Colon (tissue), 2 donors: Measurements from ENCODE around the gene CPNE2.
"Not testable (repeated sequence)": the region's sequence is repeated elsewhere in the genome, so short reads cannot be mapped to it uniquely, and the experiment has no call there.

Source experiments
- FAIRE-seq: peaks from 2 replicates; lab custom pipeline; 2012; peaks lifted over from hg19 to GRCh38; lab: Jason Lieb, UNC
- donor health status: control.
- donor health status: control.

CPNE2 gene

GRCh38 chr16:57098188-57098841, 5.9 kb downstream of the CPNE2 start:
- FAIRE-seq = no peak

- not testable (repeated sequence) for FAIRE-seq
Observed at GRCh38 chr16:57099965-57100364, 7.6 kb downstream of the CPNE2 start.

GRCh38 chr16:57100445-57100844, 8.1 kb downstream of the CPNE2 start:
- FAIRE-seq = no peak

- FAIRE-seq = no peak
Observed at GRCh38 chr16:57102888-57103851, 10.8 kb downstream of the CPNE2 start.

GRCh38 chr16:57104706-57105105, 12.3 kb downstream of the CPNE2 start:
- FAIRE-seq = no peak

GRCh38 chr16:57105184-57105583, 12.8 kb downstream of the CPNE2 start:
- FAIRE-seq = no peak

- FAIRE-seq = no peak
Observed at GRCh38 chr16:57106767-57107166, 14.4 kb downstream of the CPNE2 start.

- no peak for FAIRE-seq
Observed at GRCh38 chr16:57107321-57107922, 15.0 kb downstream of the CPNE2 start.

- no peak for FAIRE-seq
Observed at GRCh38 chr16:57108432-57108831, 16.0 kb downstream of the CPNE2 start.

GRCh38 chr16:57109259-57110105, 17.1 kb downstream of the CPNE2 start:
- FAIRE-seq = not testable (repeated sequence)

- FAIRE-seq = no peak
Observed at GRCh38 chr16:57110937-57111336, 18.6 kb downstream of the CPNE2 start.

- no peak for FAIRE-seq
Observed at GRCh38 chr16:57111420-57111819, 19.0 kb downstream of the CPNE2 start.

- FAIRE-seq = no peak
Observed at GRCh38 chr16:57112403-57113041, 20.1 kb downstream of the CPNE2 start.

GRCh38 chr16:57113042-57113453, 20.7 kb downstream of the CPNE2 start:
- FAIRE-seq = no peak

GRCh38 chr16:57113664-57114063, 21.3 kb downstream of the CPNE2 start:
- no peak for FAIRE-seq

GRCh38 chr16:57115168-57115513, 22.8 kb downstream of the CPNE2 start:
- FAIRE-seq = no peak

- no peak for FAIRE-seq
Observed at GRCh38 chr16:57115514-57116182, 23.3 kb downstream of the CPNE2 start.

GRCh38 chr16:57118461-57119084, 26.2 kb downstream of the CPNE2 start:
- no peak for FAIRE-seq

GRCh38 chr16:57123216-57123973, 31.0 kb downstream of the CPNE2 start:
- no peak for FAIRE-seq
